ENCODE measurements around the gene CLIP1.

The CLIP1 gene

GRCh38 chr12:122354958-122355641 is 67.4 kb downstream of the CLIP1 start:
- no peak overlapping the region for H3K4me3 ChIP-seq (ENCODE audit: low read length)
- no peak overlapping the region for H3K4me2 ChIP-seq (ENCODE audit: low read depth, low read length)
- H3K27me3 ChIP-seq (replicated peaks; ENCODE audit: insufficient read depth, low read length), result no peaks in the 10 kb centered on the region
- TF ChIP-seq EZH2 (optimal IDR thresholded peaks at IDR 0.05; ENCODE audit: low read depth, low read length) (no peak), EZH2phosphoT487 (IDR thresholded peaks at IDR 0.05; ENCODE audit: low read length) (no peak)
- TF ChIP-seq, protein P1, sequence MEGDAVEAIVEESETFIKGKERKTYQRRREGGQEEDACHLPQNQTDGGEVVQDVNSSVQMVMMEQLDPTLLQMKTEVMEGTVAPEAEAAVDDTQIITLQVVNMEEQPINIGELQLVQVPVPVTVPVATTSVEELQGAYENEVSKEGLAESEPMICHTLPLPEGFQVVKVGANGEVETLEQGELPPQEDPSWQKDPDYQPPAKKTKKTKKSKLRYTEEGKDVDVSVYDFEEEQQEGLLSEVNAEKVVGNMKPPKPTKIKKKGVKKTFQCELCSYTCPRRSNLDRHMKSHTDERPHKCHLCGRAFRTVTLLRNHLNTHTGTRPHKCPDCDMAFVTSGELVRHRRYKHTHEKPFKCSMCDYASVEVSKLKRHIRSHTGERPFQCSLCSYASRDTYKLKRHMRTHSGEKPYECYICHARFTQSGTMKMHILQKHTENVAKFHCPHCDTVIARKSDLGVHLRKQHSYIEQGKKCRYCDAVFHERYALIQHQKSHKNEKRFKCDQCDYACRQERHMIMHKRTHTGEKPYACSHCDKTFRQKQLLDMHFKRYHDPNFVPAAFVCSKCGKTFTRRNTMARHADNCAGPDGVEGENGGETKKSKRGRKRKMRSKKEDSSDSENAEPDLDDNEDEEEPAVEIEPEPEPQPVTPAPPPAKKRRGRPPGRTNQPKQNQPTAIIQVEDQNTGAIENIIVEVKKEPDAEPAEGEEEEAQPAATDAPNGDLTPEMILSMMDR (IDR thresholded peaks at IDR 0.05; ENCODE audit: low read length), result no peak
- H3K27ac ChIP-seq (ENCODE audit: low read length), result no peak overlapping the region
- no peaks in the 10 kb centered on the region for H3K4me1 ChIP-seq (ENCODE audit: low read length)
- DNase-seq, result no peak
- no peak overlapping the region for H2AFZ ChIP-seq (ENCODE audit: low read length)
- H3K9ac ChIP-seq (ENCODE audit: low read length), result no peak overlapping the region
- no peaks in the 10 kb centered on the region for H4K20me1 ChIP-seq (ENCODE audit: insufficient read depth, low read length)
- H3F3A ChIP-seq (ENCODE audit: insufficient read depth, low read length), result no peaks in the 10 kb centered on the region
- H3K79me2 ChIP-seq (ENCODE audit: low read length), result no peaks in the 10 kb centered on the region
- no peaks in the 10 kb centered on the region for H3K9me3 ChIP-seq (replicated peaks; ENCODE audit: insufficient read depth, low read length)
- H3K9me2 ChIP-seq (replicated peaks; ENCODE audit: insufficient read depth, low read length), result no peaks in the 10 kb centered on the region
- no peaks in the 10 kb centered on the region for H3K36me3 ChIP-seq (replicated peaks; ENCODE audit: insufficient read depth, low read length)

- no peak for DNase-seq
- Histone ChIP-seq H3K9me3 (replicated peaks; ENCODE audit: insufficient read depth, low read length) (no peaks in the 10 kb centered on the region), H3K4me1 (ENCODE audit: low read length) (no peaks in the 10 kb centered on the region), H3K27ac (ENCODE audit: low read length) (no peak overlapping the region), H3K9me2 (replicated peaks; ENCODE audit: insufficient read depth, low read length) (no peaks in the 10 kb centered on the region), H2AFZ (ENCODE audit: low read length) (no peak overlapping the region), H4K20me1 (ENCODE audit: insufficient read depth, low read length) (no peaks in the 10 kb centered on the region), H3F3A (ENCODE audit: insufficient read depth, low read length) (no peaks in the 10 kb centered on the region), H3K36me3 (replicated peaks; ENCODE audit: insufficient read depth, low read length) (no peaks in the 10 kb centered on the region), H3K79me2 (ENCODE audit: low read length) (no peaks in the 10 kb centered on the region), H3K4me2 (ENCODE audit: low read depth, low read length) (no peak overlapping the region), H3K27me3 (replicated peaks; ENCODE audit: insufficient read depth, low read length) (no peaks in the 10 kb centered on the region), H3K9ac (ENCODE audit: low read length) (no peak overlapping the region), H3K4me3 (ENCODE audit: low read length) (no peak overlapping the region)
- TF ChIP-seq, protein P1 (IDR thresholded peaks at IDR 0.05; ENCODE audit: low read length), result no peak
- no peak for TF ChIP-seq EZH2 (optimal IDR thresholded peaks at IDR 0.05; ENCODE audit: low read depth, low read length)
- TF ChIP-seq EZH2phosphoT487 (IDR thresholded peaks at IDR 0.05; ENCODE audit: low read length), result no peak
These were observed 70.1 kb downstream of the CLIP1 start for GRCh38 chr12:122352394-122352793.

DNA sequence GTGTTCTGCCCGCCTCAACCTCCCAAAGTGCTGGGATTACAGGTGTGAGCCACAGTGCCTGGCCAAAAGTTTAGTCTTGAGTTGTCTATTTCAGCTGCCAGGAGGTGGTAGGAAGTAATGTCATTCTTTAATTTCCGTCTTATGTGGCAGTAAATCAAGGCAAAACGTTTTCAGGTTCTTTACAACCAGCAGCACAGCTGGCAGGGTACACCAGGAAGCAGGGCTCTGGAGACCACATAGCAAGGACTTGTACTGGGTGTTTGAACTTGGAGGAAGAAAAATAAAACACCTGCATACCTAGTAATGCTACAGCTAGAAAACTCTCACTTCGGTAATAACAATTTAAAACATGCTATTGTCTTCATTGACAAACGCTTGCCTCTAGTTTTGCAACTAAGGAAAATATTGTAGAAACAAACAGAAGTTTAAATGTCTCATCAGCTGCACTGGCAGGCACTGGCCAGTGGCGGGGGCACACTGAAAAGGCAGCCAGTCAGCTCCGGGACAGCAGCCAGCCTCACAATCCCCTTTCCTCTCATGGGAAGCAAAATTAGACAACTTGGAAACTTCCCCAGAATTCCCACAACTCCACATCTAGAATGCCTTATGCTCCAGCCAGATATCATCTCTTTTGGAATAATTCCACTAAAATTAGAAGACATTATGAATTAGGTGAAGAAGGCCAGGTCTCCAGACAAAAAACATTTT is 72.2 kb downstream of the CLIP1 start:
- no peak overlapping the region for H3K4me3 ChIP-seq (ENCODE audit: low read length)
- no peaks in the 10 kb centered on the region for H3K79me2 ChIP-seq (ENCODE audit: low read length)
- no peak overlapping the region for H3K9ac ChIP-seq (ENCODE audit: low read length)
- no peaks in the 10 kb centered on the region for H3K27me3 ChIP-seq (replicated peaks; ENCODE audit: insufficient read depth, low read length)
- no peak overlapping the region for H3K4me2 ChIP-seq (ENCODE audit: low read depth, low read length)
- no peaks in the 10 kb centered on the region for H3K9me2 ChIP-seq (replicated peaks; ENCODE audit: insufficient read depth, low read length)
- H3K9me3 ChIP-seq (replicated peaks; ENCODE audit: insufficient read depth, low read length), result no peaks in the 10 kb centered on the region
- TF ChIP-seq EZH2phosphoT487 (IDR thresholded peaks at IDR 0.05; ENCODE audit: low read length), result no peak
- no peak for TF ChIP-seq EZH2 (optimal IDR thresholded peaks at IDR 0.05; ENCODE audit: low read depth, low read length)
- TF ChIP-seq, protein P1 (IDR thresholded peaks at IDR 0.05; ENCODE audit: low read length), result no peak
- H3K27ac ChIP-seq (ENCODE audit: low read length), result no peak overlapping the region
- no peak for DNase-seq
- no peaks in the 10 kb centered on the region for H3F3A ChIP-seq (ENCODE audit: insufficient read depth, low read length)
- no peaks in the 10 kb centered on the region for H4K20me1 ChIP-seq (ENCODE audit: insufficient read depth, low read length)
- no peaks in the 10 kb centered on the region for H3K36me3 ChIP-seq (replicated peaks; ENCODE audit: insufficient read depth, low read length)
- H3K4me1 ChIP-seq (ENCODE audit: low read length), result no peaks in the 10 kb centered on the region
- H2AFZ ChIP-seq (ENCODE audit: low read length), result no peak overlapping the region
